PC-9 (cell line): ENCODE data around the gene EHD4. TPM values are rescaled to one million over a fixed set of nuclear protein-coding genes. Genes with fewer than 3 reads are reported as not detected.
A peak's percentile ranks its signal among the peaks of the same experiment; 100 is the strongest.

Source experiments
- BruUV-seq: library from RNA; stranded (reverse); fragments of 400-500 nt; replicated peaks from 2 replicates; lab custom pipeline; 2021; lab: Mats Ljungman, UMichigan
- CTCF ChIA-PET: fragments of 300-600 bp; sonication (Branson Sonifier 250); formaldehyde crosslinking; loops from one replicate; lab custom pipeline; 2022; ENCODE audit warnings: antibody characterized with exemption; lab: Charles Lee
- POLR2A ChIA-PET: fragments of 300-600 bp; sonication (Branson Sonifier 250); formaldehyde crosslinking; loops from one replicate; lab custom pipeline; 2022; ENCODE audit warnings: antibody characterized with exemption; ENCODE audit not compliant: unreplicated experiment; lab: Charles Lee
- DNase-seq, 2 experiments: peaks; one replicate each; pipeline versions ENCODE4 v3.0.0 to v3.0.0-alpha.2; 2015 to 2022; ENCODE audit warnings: mixed read lengths in 1 of 2
- H2AFZ ChIP-seq: fragments of 200-600 bp; sonication (generic); 2 replicates; pipeline ENCODE4 v1.8.1; 2017; ENCODE audit warnings: antibody characterized with exemption
- H3F3A ChIP-seq: fragments of 200-600 bp; sonication (generic); 2 replicates; pipeline ENCODE4 v1.8.1; 2017; ENCODE audit warnings: antibody characterized with exemption, mild to moderate bottlenecking, low read depth; ENCODE audit not compliant: insufficient read depth
- H3K27ac ChIP-seq: fragments of 200-600 bp; sonication (generic); 2 replicates; pipeline ENCODE4 v1.6.1; 2016; ENCODE audit warnings: mixed run types
- H3K27me3 ChIP-seq: fragments of 200-600 bp; sonication (generic); 2 replicates; pipeline ENCODE4 v1.6.1; 2016; ENCODE audit warnings: low read depth, mixed run types; ENCODE audit not compliant: insufficient read depth
- H3K36me3 ChIP-seq: fragments of 200-600 bp; sonication (generic); 2 replicates; pipeline ENCODE4 v1.6.1; 2016; ENCODE audit warnings: low read depth, mixed run types
- H3K4me1 ChIP-seq: fragments of 200-600 bp; sonication (generic); replicated peaks from 2 replicates; pipeline ENCODE4 v1.6.1; 2016; ENCODE audit warnings: mixed run types; ENCODE audit not compliant: insufficient read depth
- H3K4me2 ChIP-seq: fragments of 200-600 bp; sonication (generic); 2 replicates; pipeline ENCODE4 v1.6.1; 2017; ENCODE audit warnings: mixed run types
- H3K4me3 ChIP-seq: fragments of 200-600 bp; sonication (generic); 2 replicates; pipeline ENCODE4 v1.6.1; 2016; ENCODE audit warnings: mixed run types
- H3K79me2 ChIP-seq: fragments of 200-600 bp; sonication (generic); 2 replicates; pipeline ENCODE4 v1.6.1; 2017; ENCODE audit warnings: low read depth, mixed run types
- H3K9me2 ChIP-seq: fragments of 200-600 bp; sonication (generic); 2 replicates; pipeline ENCODE4 v1.8.1; 2017; ENCODE audit warnings: mild to moderate bottlenecking; ENCODE audit not compliant: insufficient read depth
- H3K9me3 ChIP-seq: fragments of 200-600 bp; sonication (generic); 2 replicates; pipeline ENCODE4 v1.8.1; 2016; ENCODE audit warnings: low read depth; ENCODE audit not compliant: insufficient read depth
- H4K20me1 ChIP-seq: fragments of 200-600 bp; sonication (generic); 2 replicates; pipeline ENCODE4 v1.8.1; 2017; ENCODE audit not compliant: insufficient read depth
- EZH2 ChIP-seq: fragments of 200-600 bp; sonication (generic); IDR thresholded peaks from 2 replicates; pipeline ENCODE4 v1.8.0; 2017; ENCODE audit warnings: antibody characterized with exemption, low read depth
- intact Hi-C: fragments of 100-400 bp; cut with micrococcal nuclease; formaldehyde crosslinking; loops from one replicate; pipeline ENCODE4 v1.10.0; 2022; ENCODE audit not compliant: unreplicated experiment
- total RNA-seq: library from RNA; stranded (reverse); gene quantifications from 2 replicates; pipeline ENCODE4 v1.2.3, GENCODE V29; 2021
- TF ChIP-seq, protein P1 (sequence below): fragments of 200-600 bp; sonication (generic); conservative IDR thresholded peaks from 2 replicates; pipeline ENCODE4 v1.6.1; 2017; ENCODE audit warnings: mixed run types, antibody characterized with exemption, mild to moderate bottlenecking, moderate library complexity

EHD4 gene
- total RNA-seq, 1 experiment from 2014 or later, result 18.1 TPM

DNA sequence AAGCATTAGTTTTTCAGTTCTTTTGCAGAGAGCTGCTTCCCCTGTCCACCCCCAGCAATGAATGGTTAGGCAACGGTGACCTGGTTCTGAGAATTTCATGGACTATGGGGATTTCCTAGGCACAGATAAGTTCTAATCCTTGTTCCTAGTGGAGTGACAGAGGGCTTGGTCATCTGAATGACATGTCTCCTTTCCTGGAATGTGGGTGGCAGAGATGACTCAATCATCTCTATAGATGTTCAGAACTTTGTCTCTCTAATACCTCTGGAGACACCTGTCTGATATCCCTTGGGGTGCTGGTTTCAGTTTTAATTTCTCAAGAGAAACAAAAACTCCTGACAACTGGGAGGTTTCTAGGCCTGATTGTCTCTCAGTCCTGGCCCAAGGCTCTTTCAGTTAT, 38.1 kb upstream of the EHD4 start:
- H3K79me2 ChIP-seq, result no peaks in the 10 kb centered on the region
- peaks cover 33% of the 10 kb centered on the region for H3K4me1 ChIP-seq
- BruUV-seq, result no TSS peak
- intact Hi-C loops, result no loop called here
- H3K9me2 ChIP-seq, result no peaks in the 10 kb centered on the region
- H3K27ac ChIP-seq, result peak overlapping the region; percentile 66
- ChIA-PET CTCF (no interaction called here), POLR2A (no interaction called here)
- peak in 1 of 2 experiments; percentile 68 for DNase-seq
- H2AFZ ChIP-seq, result no peak overlapping the region
- H3K4me2 ChIP-seq, result peak overlapping the region; percentile 56
- H3F3A ChIP-seq, result peaks cover 15% of the 10 kb centered on the region
- H3K9me3 ChIP-seq, result 0 out of 2 replicates have a peak, but pooled peaks cover 4% of the 10 kb centered on the region
- H3K27me3 ChIP-seq, result no peaks in the 10 kb centered on the region
- TF ChIP-seq, protein P1, sequence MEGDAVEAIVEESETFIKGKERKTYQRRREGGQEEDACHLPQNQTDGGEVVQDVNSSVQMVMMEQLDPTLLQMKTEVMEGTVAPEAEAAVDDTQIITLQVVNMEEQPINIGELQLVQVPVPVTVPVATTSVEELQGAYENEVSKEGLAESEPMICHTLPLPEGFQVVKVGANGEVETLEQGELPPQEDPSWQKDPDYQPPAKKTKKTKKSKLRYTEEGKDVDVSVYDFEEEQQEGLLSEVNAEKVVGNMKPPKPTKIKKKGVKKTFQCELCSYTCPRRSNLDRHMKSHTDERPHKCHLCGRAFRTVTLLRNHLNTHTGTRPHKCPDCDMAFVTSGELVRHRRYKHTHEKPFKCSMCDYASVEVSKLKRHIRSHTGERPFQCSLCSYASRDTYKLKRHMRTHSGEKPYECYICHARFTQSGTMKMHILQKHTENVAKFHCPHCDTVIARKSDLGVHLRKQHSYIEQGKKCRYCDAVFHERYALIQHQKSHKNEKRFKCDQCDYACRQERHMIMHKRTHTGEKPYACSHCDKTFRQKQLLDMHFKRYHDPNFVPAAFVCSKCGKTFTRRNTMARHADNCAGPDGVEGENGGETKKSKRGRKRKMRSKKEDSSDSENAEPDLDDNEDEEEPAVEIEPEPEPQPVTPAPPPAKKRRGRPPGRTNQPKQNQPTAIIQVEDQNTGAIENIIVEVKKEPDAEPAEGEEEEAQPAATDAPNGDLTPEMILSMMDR, result no peak
- TF ChIP-seq EZH2, result no peak
- no peak overlapping the region for H3K4me3 ChIP-seq
- H3K36me3 ChIP-seq, result no peaks in the 10 kb centered on the region
- no peaks in the 10 kb centered on the region for H4K20me1 ChIP-seq

DNA sequence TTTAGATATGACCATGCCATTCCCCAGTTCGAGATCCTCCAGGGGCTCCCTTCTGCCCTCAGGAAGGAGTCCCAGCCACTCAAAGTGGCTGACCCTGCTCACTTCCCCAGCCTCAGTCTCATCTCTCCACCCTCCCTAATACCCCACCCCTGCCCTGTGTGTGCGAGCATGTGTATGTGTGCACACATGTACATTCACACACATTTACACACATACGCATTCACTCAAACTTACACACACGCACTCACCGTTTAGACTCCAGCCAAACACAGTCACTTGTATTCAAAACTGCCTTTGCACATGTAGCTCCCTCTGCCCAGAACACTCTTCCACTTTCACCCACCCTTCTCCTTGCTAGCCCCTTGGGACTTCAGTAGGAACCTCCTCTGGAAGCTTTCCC, 37.1 kb upstream of the EHD4 start:
- no peak overlapping the region for H3K4me2 ChIP-seq
- H3K4me3 ChIP-seq, result no peak overlapping the region
- 0 out of 2 replicates have a peak, but pooled peaks cover 4% of the 10 kb centered on the region for H3K9me3 ChIP-seq
- H3K79me2 ChIP-seq, result no peaks in the 10 kb centered on the region
- no peak for DNase-seq
- no peak overlapping the region for H2AFZ ChIP-seq
- no peaks in the 10 kb centered on the region for H3K27me3 ChIP-seq
- peaks cover 33% of the 10 kb centered on the region for H3K4me1 ChIP-seq
- ChIA-PET POLR2A (no interaction called here), CTCF (no interaction called here)
- intact Hi-C loops, result no loop called here
- no peaks in the 10 kb centered on the region for H4K20me1 ChIP-seq
- BruUV-seq, result no TSS peak
- H3F3A ChIP-seq, result peaks cover 15% of the 10 kb centered on the region
- H3K27ac ChIP-seq, result no peak overlapping the region
- no peaks in the 10 kb centered on the region for H3K9me2 ChIP-seq
- H3K36me3 ChIP-seq, result no peaks in the 10 kb centered on the region
- TF ChIP-seq EZH2, result no peak
- TF ChIP-seq, protein P1, result no peak

- Histone ChIP-seq H3K9me3 (0 out of 2 replicates have a peak, but pooled peaks cover 4% of the 10 kb centered on the region), H3K79me2 (no peaks in the 10 kb centered on the region), H3F3A (peaks cover 15% of the 10 kb centered on the region), H4K20me1 (no peaks in the 10 kb centered on the region), H3K9me2 (no peaks in the 10 kb centered on the region), H3K36me3 (no peaks in the 10 kb centered on the region), H3K4me3 (no peak overlapping the region), H3K4me1 (peaks cover 33% of the 10 kb centered on the region), H3K27ac (no peak overlapping the region), H3K27me3 (no peaks in the 10 kb centered on the region), H3K4me2 (no peak overlapping the region), H2AFZ (no peak overlapping the region)
- DNase-seq, result no peak
- ChIA-PET CTCF (no interaction called here), POLR2A (no interaction called here)
- TF ChIP-seq, protein P1, result no peak
- TF ChIP-seq EZH2, result no peak
- BruUV-seq, result no TSS peak
- intact Hi-C loops, result no loop called here
Observed at GRCh38 chr15:42009022-42009421, 36.7 kb upstream of the EHD4 start.
